Stomach (tissue), 9 donors: Measurements from ENCODE around the gene SKIC2. TPM values are rescaled to one million over a fixed set of nuclear protein-coding genes. Genes with fewer than 3 reads are reported as not detected.
"Not testable (repeated sequence)": the region's sequence is repeated elsewhere in the genome, so short reads cannot be mapped to it uniquely, and the experiment has no call there.

Experiments
- DNase-seq, 2 donors: peaks; one replicate each; pipeline versions ENCODE4 v3.0.0 to v3.0.0-alpha.2; 2013 to 2019
- H3K27ac ChIP-seq, 5 donors: fragments of 200-600 bp in 4 of 5; sonication (generic) in 4 of 5; one replicate each; pipeline ENCODE4 v1.5.1; 2013 to 2019; ENCODE audit warnings: mild to moderate bottlenecking in 1 of 5, moderate library complexity in 1 of 5
- H3K27me3 ChIP-seq, 3 donors: fragments of 200-600 bp; sonication (generic); one replicate each; pipeline ENCODE4 v1.5.1; 2017 to 2019; ENCODE audit warnings: mixed run types in 1 of 3
- H3K36me3 ChIP-seq, 4 donors: fragments of 200-600 bp; sonication (generic); 1 replicate in 3 of 4; 2 replicates in 1 of 4; pipeline ENCODE4 v1.5.1; 2016 to 2019
- H3K4me1 ChIP-seq, 4 donors: fragments of 200-600 bp; sonication (generic); one replicate each; pipeline ENCODE4 v1.5.1; 2016 to 2019
- H3K4me3 ChIP-seq, 4 donors: fragments of 200-600 bp; sonication (generic) in 3 of 4; one replicate each; pipeline ENCODE4 v1.5.1; 2016 to 2019; ENCODE audit warnings: mild to moderate bottlenecking in 1 of 4
- H3K9me3 ChIP-seq, 4 donors: fragments of 200-600 bp; sonication (generic); one replicate each; pipeline ENCODE4 v1.5.1; 2016 to 2019
- WGBS, 5 donors: extraction: QIAGEN DNeasy Blood & Tissue Kit in 3 of 5; methylation state at CpG; one replicate each; pipeline versions ENCODE4 v1.1.5 to v1.1.7; 2013 to 2018; 5-methylcytosine and 5-hydroxymethylcytosine counted together
- intact Hi-C: fragments of 100-400 bp; cut with DNase I; formaldehyde crosslinking; loops from one replicate; pipeline ENCODE4 v1.15.1; 2023; ENCODE audit warnings: low total_unique reads
- polyA plus RNA-seq, 3 donors: library from polyadenylated mRNA; stranded (reverse); fragments of 200-250 nt; gene quantifications; one replicate each; pipeline ENCODE4 v1.2.3, GENCODE V29; 2013
- total RNA-seq, 5 donors: library from RNA; depleted of rRNA; stranded (reverse); fragments of >200 nt; gene quantifications; one replicate each; pipeline versions ENCODE4 v1.1.0 to v1.2.3, GENCODE V29; 2014 to 2016
- donor health status: healthy with polysubstance abuse.
- donor health status: Bipolar disorder and iron deficiency.
- donor health status: healthy.

The SKIC2 gene
- total and polyA plus RNA-seq, 8 donors = 22.0 to 478 (median 88.0) TPM

DNA sequence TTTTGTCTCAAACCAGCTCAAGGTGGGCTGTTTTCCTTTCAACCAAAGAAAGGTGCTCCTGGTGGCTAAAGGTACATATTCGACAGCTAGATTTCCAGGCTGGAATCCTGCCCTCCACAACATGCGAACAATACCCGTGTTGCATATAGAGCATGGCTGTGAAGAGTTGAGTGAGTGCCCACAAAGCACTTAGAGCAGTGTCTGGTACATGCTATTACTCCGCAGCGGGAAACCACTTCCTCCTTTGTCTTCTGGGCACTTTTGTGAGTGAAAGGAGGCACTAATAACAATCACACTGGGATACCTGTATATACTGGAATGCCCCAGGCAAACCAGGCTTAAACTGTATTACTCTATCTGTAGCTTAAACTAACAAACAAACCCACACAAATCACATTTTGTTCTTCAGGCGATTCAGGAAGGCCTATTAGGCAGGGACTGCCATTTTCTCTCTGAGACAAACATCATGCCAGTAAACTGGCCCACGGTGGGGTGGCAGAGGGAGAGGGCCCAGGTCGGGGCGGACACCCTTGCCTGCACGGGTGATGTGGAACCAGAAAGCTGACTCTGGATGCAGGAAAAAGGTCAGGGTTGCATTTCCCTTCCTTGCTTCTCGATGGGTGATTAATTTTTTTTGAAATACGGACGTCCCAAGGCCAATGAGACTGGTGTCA is 46.0 kb downstream of the SKIC2 start:
- H3K27me3 ChIP-seq, H3K27ac ChIP-seq, DNase-seq, H3K4me3 ChIP-seq, H3K36me3 ChIP-seq, H3K9me3 ChIP-seq, H3K4me1 ChIP-seq, intact Hi-C loops: not testable (repeated sequence)
- 66 to 73% (median 70%) methylated on average over 9 to 10 of the region's 13 CpGs for WGBS, 5 donors

DNA sequence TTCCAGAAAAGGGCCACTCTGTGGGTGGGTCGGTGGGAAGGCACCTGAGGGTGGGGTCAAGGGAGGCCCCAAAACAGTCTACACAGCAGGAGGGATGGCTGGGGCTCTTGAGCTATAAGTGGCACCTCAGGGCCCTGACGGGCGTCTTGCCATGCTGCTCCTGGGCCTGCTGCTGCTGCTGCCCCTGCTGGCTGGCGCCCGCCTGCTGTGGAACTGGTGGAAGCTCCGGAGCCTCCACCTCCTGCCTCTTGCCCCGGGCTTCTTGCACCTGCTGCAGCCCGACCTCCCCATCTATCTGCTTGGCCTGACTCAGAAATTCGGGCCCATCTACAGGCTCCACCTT is 46.5 kb downstream of the SKIC2 start:
- DNase-seq, H3K27ac ChIP-seq, H3K36me3 ChIP-seq, H3K4me3 ChIP-seq, H3K4me1 ChIP-seq, H3K27me3 ChIP-seq, intact Hi-C loops, H3K9me3 ChIP-seq: not testable (repeated sequence)
- 80 to 87% (median 85%) methylated on average over 3 to 9 of the region's 9 CpGs for WGBS, 5 donors

DNA sequence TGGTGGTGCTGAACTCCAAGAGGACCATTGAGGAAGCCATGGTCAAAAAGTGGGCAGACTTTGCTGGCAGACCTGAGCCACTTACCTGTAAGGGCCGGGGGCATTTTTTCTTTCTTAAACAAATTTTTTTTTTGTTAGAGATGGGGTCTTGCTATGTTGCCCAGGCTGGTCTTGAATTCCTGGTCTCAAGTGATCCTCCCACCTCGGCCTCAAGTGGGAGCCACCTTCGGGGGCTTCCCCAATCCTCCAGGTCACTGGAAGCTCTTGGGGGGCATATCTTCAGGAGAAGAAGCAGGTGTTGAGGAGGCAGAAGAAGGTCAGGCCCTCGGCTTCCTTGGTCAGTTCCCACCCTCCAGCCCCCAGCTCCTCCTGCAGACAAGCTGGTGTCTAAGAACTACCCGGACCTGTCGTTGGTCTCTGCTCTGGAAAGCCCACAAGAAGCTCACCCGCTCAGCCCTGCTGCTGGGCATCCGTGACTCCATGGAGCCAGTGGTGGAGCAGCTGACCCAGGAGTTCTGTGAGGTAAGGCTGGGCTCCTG is 47.1 kb downstream of the SKIC2 start:
- H3K36me3 ChIP-seq, intact Hi-C loops, H3K4me3 ChIP-seq, H3K27ac ChIP-seq, DNase-seq, H3K27me3 ChIP-seq, H3K4me1 ChIP-seq, H3K9me3 ChIP-seq: not testable (repeated sequence)
- whole genome bisulfite sequencing, 5 donors = 72 to 88% (median 76%) methylated on average over 6 to 8 of the region's 8 CpGs

DNA sequence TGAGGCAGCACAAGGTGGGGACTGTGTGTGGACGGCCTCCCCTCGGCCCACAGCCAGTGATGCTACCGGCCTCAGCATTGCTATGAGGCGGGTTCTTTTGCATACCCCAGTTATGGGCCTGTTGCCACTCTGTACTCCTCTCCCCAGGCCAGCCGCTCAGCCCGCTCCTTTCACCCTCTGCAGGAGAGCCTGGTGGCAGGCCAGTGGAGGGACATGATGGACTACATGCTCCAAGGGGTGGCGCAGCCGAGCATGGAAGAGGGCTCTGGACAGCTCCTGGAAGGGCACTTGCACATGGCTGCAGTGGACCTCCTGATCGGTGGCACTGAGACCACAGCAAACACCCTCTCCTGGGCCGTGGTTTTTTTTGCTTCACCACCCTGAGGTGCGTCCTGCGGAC is 48.1 kb downstream of the SKIC2 start:
- intact Hi-C loops, H3K36me3 ChIP-seq, H3K4me1 ChIP-seq, H3K27me3 ChIP-seq, H3K9me3 ChIP-seq, H3K4me3 ChIP-seq, DNase-seq, H3K27ac ChIP-seq: not testable (repeated sequence)
- WGBS, 5 donors = 73 to 86% (median 81%) methylated on average over 5 to 12 of the region's 12 CpGs

DNA sequence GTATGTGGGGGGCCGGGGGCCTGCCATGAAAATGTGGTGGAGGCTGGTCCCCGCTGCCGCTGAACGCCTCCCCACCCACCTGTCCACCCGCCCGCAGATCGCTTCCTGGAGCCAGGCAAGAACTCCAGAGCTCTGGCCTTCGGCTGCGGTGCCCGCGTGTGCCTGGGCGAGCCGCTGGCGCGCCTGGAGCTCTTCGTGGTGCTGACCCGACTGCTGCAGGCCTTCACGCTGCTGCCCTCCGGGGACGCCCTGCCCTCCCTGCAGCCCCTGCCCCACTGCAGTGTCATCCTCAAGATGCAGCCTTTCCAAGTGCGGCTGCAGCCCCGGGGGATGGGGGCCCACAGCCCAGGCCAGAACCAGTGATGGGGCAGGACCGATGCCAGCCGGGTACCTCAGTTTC is 49.1 kb downstream of the SKIC2 start:
- H3K27ac ChIP-seq, H3K9me3 ChIP-seq, H3K4me1 ChIP-seq, H3K36me3 ChIP-seq, H3K4me3 ChIP-seq, DNase-seq, intact Hi-C loops, H3K27me3 ChIP-seq: not testable (repeated sequence)
- WGBS, 5 donors = no CpG with 5 or more reads among the region's 24 CpGs

DNA sequence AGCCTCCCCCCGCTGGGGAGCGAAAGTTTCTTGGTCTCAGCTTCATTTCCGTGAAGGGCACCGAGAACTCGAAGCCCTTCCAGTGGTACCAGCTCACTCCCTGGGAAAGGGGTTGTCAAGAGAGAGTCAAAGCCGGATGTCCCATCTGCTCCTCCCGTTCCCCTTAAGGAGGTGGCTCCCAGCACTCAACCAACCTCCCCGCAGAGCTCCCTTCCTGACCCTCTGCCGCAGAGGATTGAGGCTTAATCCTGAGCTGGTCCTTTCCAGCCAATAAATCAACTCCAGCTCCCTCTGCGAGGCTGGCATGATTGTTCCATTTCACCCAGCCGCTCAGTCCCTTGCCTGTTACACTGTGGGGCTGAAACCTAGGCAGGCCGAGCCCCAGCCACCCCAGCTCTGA is 49.6 kb downstream of the SKIC2 start:
- 39 to 74% (median 50%) methylated on average over 1 to 9 of the region's 12 CpGs for WGBS, 5 donors
- DNase-seq, H3K27me3 ChIP-seq, H3K9me3 ChIP-seq, intact Hi-C loops, H3K36me3 ChIP-seq, H3K4me1 ChIP-seq, H3K4me3 ChIP-seq, H3K27ac ChIP-seq: not testable (repeated sequence)

DNA sequence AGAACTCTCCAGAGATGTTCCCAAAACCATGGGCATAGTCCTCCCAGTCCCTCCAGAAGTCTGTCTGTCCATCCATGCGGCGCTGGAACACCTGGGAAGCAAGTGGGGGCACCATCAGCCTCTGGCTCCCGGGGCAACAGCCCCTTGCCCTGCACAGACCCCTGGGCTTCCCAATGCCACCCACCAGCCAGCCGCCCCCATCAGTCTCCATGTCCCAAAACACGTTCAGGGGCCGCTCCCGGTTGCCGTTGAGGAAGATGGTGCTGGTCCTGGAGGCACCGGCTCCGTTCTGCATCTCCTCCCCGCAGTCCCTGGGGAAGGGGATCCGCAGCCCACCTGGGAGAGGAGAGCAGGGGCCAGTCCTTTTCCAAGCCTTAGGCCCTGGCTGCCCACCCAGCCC is 50.6 kb downstream of the SKIC2 start:
- H3K36me3 ChIP-seq, DNase-seq, H3K27ac ChIP-seq, intact Hi-C loops, H3K9me3 ChIP-seq, H3K27me3 ChIP-seq, H3K4me1 ChIP-seq, H3K4me3 ChIP-seq: not testable (repeated sequence)
- 74 to 94% (median 83%) methylated on average over 1 to 12 of the region's 12 CpGs for WGBS, 5 donors

DNA sequence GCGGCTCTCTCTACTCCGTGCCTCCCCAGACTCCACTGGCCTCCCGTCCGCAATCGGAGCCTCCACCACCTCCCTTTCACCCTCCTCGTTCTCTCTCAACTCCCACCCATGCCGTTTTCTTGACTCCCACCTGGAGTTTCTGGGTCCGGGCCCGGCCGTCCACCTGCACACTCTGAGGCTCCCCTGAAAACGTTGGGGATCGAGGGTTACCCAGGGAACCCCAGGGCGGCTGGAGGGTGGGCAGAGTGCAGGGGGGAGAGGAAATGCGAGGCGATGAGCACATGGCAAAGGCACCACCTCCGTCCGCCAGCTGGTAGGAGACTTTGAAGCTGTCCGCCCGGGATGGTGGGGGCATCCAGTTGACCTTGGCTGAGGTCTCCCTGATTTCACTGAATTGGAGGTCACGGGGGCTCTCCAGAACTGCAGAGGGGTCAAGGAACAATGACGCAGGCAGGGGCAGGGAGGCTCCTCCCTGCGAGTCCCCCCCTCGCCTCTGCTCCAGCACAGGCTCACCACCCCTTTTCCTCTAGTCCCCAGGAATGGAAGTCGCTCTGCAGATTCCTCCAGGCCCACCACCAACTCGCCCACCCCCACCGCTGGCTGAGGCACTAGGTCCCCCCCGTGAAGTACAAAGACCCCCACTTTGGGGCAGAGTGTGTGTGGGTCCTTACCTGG is 52.0 kb downstream of the SKIC2 start:
- H3K27me3 ChIP-seq, H3K9me3 ChIP-seq, H3K4me3 ChIP-seq, intact Hi-C loops, H3K36me3 ChIP-seq, H3K4me1 ChIP-seq, DNase-seq, H3K27ac ChIP-seq: not testable (repeated sequence)
- WGBS, 5 donors = 70 to 87% (median 81%) methylated on average over 10 to 23 of the region's 27 CpGs

DNA sequence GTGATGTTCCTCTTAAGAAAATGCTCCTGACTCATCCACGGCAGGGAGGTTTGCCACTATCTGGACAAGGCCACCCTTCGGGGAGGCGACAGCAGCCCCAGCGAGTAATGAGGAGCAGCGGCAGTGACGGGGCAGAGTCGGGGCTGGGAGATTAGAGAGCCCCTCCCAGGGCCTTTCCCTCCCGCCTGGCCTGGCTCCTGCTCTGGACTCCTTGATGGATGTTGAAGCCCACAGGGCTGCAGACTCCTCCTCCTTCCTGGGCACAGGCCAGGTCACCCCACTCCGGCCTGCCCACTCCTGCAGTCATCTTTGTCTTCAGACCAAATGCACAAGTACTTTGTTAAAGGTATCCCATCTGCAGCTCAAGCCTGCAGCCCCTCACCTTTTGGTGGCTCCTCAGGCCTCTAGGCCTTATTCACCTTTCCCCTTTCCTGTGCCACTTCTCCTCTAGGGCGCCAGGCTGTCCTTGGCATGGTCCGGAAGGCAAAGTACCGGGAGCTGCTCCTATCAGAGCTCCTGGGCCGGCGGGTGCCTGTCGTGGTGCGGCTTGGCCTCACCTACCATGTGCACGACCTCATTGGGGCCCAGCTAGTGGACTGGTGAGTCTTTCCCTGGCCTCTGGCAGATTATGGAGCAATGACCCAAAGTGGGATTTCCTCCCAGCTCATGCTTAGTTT is 54.1 kb downstream of the SKIC2 start:
- H3K4me3 ChIP-seq, intact Hi-C loops, H3K27ac ChIP-seq, H3K4me1 ChIP-seq, H3K9me3 ChIP-seq, H3K36me3 ChIP-seq, H3K27me3 ChIP-seq: not testable (repeated sequence)
- DNase-seq = peak; percentile 16 to 20
- WGBS, 5 donors = 73 to 90% (median 84%) methylated on average over 11 to 17 of the region's 17 CpGs

DNA sequence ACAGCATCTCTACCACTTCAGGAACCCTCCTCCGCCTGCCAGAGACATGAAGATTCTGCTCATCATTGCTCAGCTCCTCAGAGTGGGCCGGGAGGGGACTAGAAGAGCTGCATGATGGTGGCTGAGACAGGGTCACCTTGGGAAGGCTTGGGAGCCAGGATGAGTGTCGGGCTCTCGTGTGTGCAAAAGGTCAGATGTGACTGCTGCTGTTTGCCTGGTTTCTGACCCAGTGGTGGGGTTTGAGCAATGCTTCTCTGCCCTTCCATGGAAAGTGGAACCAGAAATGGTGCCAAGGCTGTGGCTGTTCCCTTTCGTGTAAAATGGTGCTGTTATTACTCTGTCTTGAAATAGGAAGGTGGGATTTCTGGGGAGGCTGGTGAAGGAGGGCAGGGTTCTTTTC is 54.8 kb downstream of the SKIC2 start:
- H3K27ac ChIP-seq, H3K4me3 ChIP-seq, DNase-seq, H3K9me3 ChIP-seq, H3K4me1 ChIP-seq, H3K36me3 ChIP-seq, H3K27me3 ChIP-seq, intact Hi-C loops: not testable (repeated sequence)
- WGBS, 5 donors = no CpG with 5 or more reads among the region's 5 CpGs

DNA sequence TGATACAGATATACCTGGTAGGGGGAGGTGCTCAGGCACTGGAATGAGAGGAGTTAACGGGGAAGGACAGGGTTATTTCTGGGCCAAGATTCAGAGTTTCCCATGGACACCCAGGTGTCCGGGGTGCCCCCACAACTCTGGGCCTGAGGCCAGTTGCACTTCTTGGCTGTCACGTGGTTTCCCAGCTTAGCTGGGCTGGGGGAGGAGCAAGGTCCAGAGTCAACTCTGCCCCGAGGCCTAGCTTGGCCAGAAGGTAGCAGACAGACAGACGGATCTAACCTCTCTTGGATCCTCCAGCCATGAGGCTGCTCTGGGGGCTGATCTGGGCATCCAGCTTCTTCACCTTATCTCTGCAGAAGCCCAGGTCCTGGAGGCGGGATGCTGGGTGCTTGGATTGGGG is 55.6 kb downstream of the SKIC2 start, which contains the start of gene C4B:
TSS of gene C4B (plus strand) at position 249 of the 400 bp plus-strand sequence. CDS start at position 300, 51 bp downstream.
- H3K4me3 ChIP-seq, H3K4me1 ChIP-seq, H3K27ac ChIP-seq, H3K27me3 ChIP-seq, H3K36me3 ChIP-seq, DNase-seq, intact Hi-C loops, H3K9me3 ChIP-seq: not testable (repeated sequence)
- no CpG with 5 or more reads among the region's 6 CpGs for WGBS, 5 donors
